ENCODE results near the gene MINK1.
"Not testable (repeated sequence)": the region's sequence is repeated elsewhere in the genome, so short reads cannot be mapped to it uniquely, and the experiment has no call there.

MINK1 gene

GRCh38 chr17:4815043-4815675, 18.0 kb upstream of the MINK1 start:
- H3K9me3 ChIP-seq (ENCODE audit: control insufficient read depth in 1 of 2, low read length in 2 of 2), result no peaks in the 10 kb centered on the region
- H3K27ac ChIP-seq (ENCODE audit: low read length), result no peak overlapping the region
- H3K4me3 ChIP-seq (ENCODE audit: low read depth in 1 of 2, low read length in 2 of 2), result no peak overlapping the region
- H3K4me1 ChIP-seq (ENCODE audit: control insufficient read depth in 1 of 2, insufficient read depth in 2 of 2, low read length in 2 of 2), result peaks cover 0 to 4% of the 10 kb centered on the region in 2 donors
- H3K36me3 ChIP-seq (ENCODE audit: control insufficient read depth in 1 of 2, insufficient read depth in 2 of 2, low read length in 2 of 2), result peaks cover 4 to 41% of the 10 kb centered on the region in 2 donors
- H3K27me3 ChIP-seq (ENCODE audit: low read depth, low read length), result no peaks in the 10 kb centered on the region

GRCh38 chr17:4816826-4817225, 16.3 kb upstream of the MINK1 start:
- no peaks in the 10 kb centered on the region for H3K27me3 ChIP-seq (ENCODE audit: low read depth, low read length)
- H3K27ac ChIP-seq (ENCODE audit: low read length), result no peak overlapping the region
- no peaks in the 10 kb centered on the region for H3K9me3 ChIP-seq (ENCODE audit: control insufficient read depth in 1 of 2, low read length in 2 of 2)
- peaks cover 4 to 35% of the 10 kb centered on the region in 2 donors for H3K36me3 ChIP-seq (ENCODE audit: control insufficient read depth in 1 of 2, insufficient read depth in 2 of 2, low read length in 2 of 2)
- H3K4me3 ChIP-seq (ENCODE audit: low read depth in 1 of 2, low read length in 2 of 2), result no peak overlapping the region
- no peaks in the 10 kb centered on the region for H3K4me1 ChIP-seq (ENCODE audit: control insufficient read depth in 1 of 2, insufficient read depth in 2 of 2, low read length in 2 of 2)

GRCh38 chr17:4818276-4818675, 14.9 kb upstream of the MINK1 start:
- Histone ChIP-seq H3K27ac (ENCODE audit: low read length) (no peak overlapping the region), H3K27me3 (ENCODE audit: low read depth, low read length) (no peaks in the 10 kb centered on the region), H3K9me3 (ENCODE audit: control insufficient read depth in 1 of 2, low read length in 2 of 2) (no peaks in the 10 kb centered on the region), H3K36me3 (ENCODE audit: control insufficient read depth in 1 of 2, insufficient read depth in 2 of 2, low read length in 2 of 2) (peaks cover 4 to 44% of the 10 kb centered on the region in 2 donors), H3K4me1 (ENCODE audit: control insufficient read depth in 1 of 2, insufficient read depth in 2 of 2, low read length in 2 of 2) (no peaks in the 10 kb centered on the region), H3K4me3 (ENCODE audit: low read depth in 1 of 2, low read length in 2 of 2) (no peak overlapping the region)

DNA sequence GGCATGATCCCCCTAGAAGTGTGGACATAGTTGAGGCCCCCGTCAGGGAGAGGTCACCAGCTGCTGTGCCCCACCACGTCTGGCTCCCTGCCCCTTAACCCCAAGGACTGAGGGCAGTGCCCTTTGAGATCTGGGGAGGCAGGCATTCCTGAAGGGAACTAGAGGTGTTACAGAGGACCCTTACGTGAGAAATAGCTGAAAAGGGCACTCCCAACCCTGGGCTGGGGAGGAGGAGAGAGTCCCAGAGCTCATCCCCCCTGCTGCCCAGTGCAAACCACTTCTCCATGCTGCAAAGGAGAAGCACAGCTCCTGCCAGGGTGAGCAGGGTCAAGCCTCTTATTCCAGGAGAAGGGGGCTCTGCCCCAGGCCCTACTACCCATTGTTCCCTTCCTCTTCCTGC, 10.3 kb upstream of the MINK1 start:
- Histone ChIP-seq H3K27me3 (ENCODE audit: low read depth, low read length) (no peaks in the 10 kb centered on the region), H3K27ac (ENCODE audit: low read length) (no peak overlapping the region), H3K36me3 (ENCODE audit: control insufficient read depth in 1 of 2, insufficient read depth in 2 of 2, low read length in 2 of 2) (peaks cover 4 to 19% of the 10 kb centered on the region in 2 donors), H3K4me3 (ENCODE audit: low read depth in 1 of 2, low read length in 2 of 2) (no peak overlapping the region), H3K9me3 (ENCODE audit: control insufficient read depth in 1 of 2, low read length in 2 of 2) (no peaks in the 10 kb centered on the region), H3K4me1 (ENCODE audit: control insufficient read depth in 1 of 2, insufficient read depth in 2 of 2, low read length in 2 of 2) (no peaks in the 10 kb centered on the region)

DNA sequence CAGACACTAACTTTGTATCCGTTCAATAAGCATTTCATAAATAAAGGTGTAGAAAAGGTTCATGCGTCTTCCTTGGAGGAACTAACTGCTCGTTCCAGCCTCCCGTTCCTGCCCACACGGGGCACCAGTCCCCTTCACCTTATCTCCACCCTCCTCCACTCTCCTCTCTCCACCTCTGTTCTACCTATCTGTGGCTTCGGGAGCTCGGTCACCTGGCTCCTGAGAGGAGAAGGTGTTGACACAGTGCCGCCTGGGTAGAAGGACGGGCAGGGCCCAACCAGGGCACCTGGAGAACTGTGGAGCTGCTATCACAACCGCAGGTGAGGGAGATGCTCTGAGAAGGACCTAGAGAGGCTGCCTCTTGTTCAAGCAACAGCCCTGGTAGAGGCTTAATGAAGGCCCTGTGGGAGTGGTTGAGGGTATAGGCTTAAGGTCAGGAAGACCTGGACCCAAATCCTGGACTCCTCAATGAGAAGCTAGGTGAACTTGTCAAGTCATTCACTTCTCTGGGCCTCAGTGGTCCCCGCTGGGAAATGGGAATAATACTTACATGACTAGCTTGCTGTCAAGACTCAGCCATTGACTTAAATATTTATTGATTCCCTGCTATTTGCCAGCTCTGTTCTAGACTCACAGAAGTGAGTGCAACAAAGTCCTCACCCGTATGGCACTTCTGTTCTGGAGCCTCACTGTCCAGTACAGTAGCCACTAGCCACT, 9.6 kb upstream of the MINK1 start:
- no peaks in the 10 kb centered on the region for H3K4me1 ChIP-seq (ENCODE audit: control insufficient read depth in 1 of 2, insufficient read depth in 2 of 2, low read length in 2 of 2)

GRCh38 chr17:4827399-4827798, 5.7 kb upstream of the MINK1 start:
- no peaks in the 10 kb centered on the region for H3K4me1 ChIP-seq (ENCODE audit: control insufficient read depth in 1 of 2, insufficient read depth in 2 of 2, low read length in 2 of 2)

More for the DNA sequence above, 9.6 kb upstream of the MINK1 start:
- H3K36me3 ChIP-seq (ENCODE audit: control insufficient read depth in 1 of 2, insufficient read depth in 2 of 2, low read length in 2 of 2), result peaks cover 0 to 19% of the 10 kb centered on the region in 2 donors
- no peaks in the 10 kb centered on the region for H3K27me3 ChIP-seq (ENCODE audit: low read depth, low read length)
- H3K4me3 ChIP-seq (ENCODE audit: low read depth in 1 of 2, low read length in 2 of 2), result no peak overlapping the region
- H3K27ac ChIP-seq (ENCODE audit: low read length), result no peak overlapping the region
- H3K9me3 ChIP-seq (ENCODE audit: control insufficient read depth in 1 of 2, low read length in 2 of 2), result no peaks in the 10 kb centered on the region

GRCh38 chr17:4832829-4833177, 337 bp upstream of the MINK1 start:
- not testable (repeated sequence) for H3K9me3 ChIP-seq (ENCODE audit: control insufficient read depth in 1 of 2, low read length in 2 of 2); H3K27ac ChIP-seq (ENCODE audit: low read length); H3K27me3 ChIP-seq (ENCODE audit: low read depth, low read length); H3K36me3 ChIP-seq (ENCODE audit: control insufficient read depth in 1 of 2, insufficient read depth in 2 of 2, low read length in 2 of 2)
- H3K4me1 ChIP-seq (ENCODE audit: control insufficient read depth in 1 of 2, insufficient read depth in 2 of 2, low read length in 2 of 2), result peaks cover 17 to 27% of the 10 kb centered on the region in 2 donors
- H3K4me3 ChIP-seq (ENCODE audit: low read depth in 1 of 2, low read length in 2 of 2), result peak overlapping the region; percentile 87

More at GRCh38 chr17:4827399-4827798, 5.7 kb upstream of the MINK1 start:
- no peak overlapping the region for H3K4me3 ChIP-seq (ENCODE audit: low read depth in 1 of 2, low read length in 2 of 2)
- H3K27me3 ChIP-seq (ENCODE audit: low read depth, low read length), result no peaks in the 10 kb centered on the region
- no peak overlapping the region for H3K27ac ChIP-seq (ENCODE audit: low read length)
- H3K36me3 ChIP-seq (ENCODE audit: control insufficient read depth in 1 of 2, insufficient read depth in 2 of 2, low read length in 2 of 2), result peaks cover 0 to 14% of the 10 kb centered on the region in 2 donors
- no peaks in the 10 kb centered on the region for H3K9me3 ChIP-seq (ENCODE audit: control insufficient read depth in 1 of 2, low read length in 2 of 2)

GRCh38 chr17:4833941-4834680, 971 bp downstream of the MINK1 start:
- H3K27me3 ChIP-seq (ENCODE audit: low read depth, low read length), result no peaks in the 10 kb centered on the region
- H3K36me3 ChIP-seq (ENCODE audit: control insufficient read depth in 1 of 2, insufficient read depth in 2 of 2, low read length in 2 of 2), result no peaks in the 10 kb centered on the region
- peak overlapping the region; percentile 87 for H3K4me3 ChIP-seq (ENCODE audit: low read depth in 1 of 2, low read length in 2 of 2)
- H3K27ac ChIP-seq (ENCODE audit: low read length), result peak overlapping the region; percentile 77
- no peaks in the 10 kb centered on the region for H3K9me3 ChIP-seq (ENCODE audit: control insufficient read depth in 1 of 2, low read length in 2 of 2)
- peaks cover 24 to 31% of the 10 kb centered on the region in 2 donors for H3K4me1 ChIP-seq (ENCODE audit: control insufficient read depth in 1 of 2, insufficient read depth in 2 of 2, low read length in 2 of 2)

DNA sequence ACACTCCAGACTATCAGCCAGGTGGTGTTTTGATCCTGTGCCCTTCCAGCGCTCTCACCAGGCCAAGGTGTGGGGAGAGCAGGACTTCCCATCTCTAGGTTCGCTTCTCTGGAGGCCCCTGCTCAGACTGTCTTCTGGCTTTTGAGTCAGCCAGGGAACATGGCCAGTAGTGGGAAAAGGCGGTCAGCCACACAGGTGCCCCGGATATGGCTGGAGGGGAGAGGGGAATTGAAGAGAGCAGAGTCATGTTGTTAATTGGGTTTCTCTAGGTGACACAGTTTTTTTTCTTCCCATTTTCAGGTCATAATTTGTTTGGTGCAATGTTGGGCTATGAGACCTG, 1.5 kb downstream of the MINK1 start:
- Histone ChIP-seq H3K4me1 (ENCODE audit: control insufficient read depth in 1 of 2, insufficient read depth in 2 of 2, low read length in 2 of 2) (peaks cover 24 to 31% of the 10 kb centered on the region in 2 donors), H3K36me3 (ENCODE audit: control insufficient read depth in 1 of 2, insufficient read depth in 2 of 2, low read length in 2 of 2) (no peaks in the 10 kb centered on the region), H3K9me3 (ENCODE audit: control insufficient read depth in 1 of 2, low read length in 2 of 2) (no peaks in the 10 kb centered on the region), H3K4me3 (ENCODE audit: low read depth in 1 of 2, low read length in 2 of 2) (peak overlapping the region; percentile 87), H3K27ac (ENCODE audit: low read length) (peak overlapping the region; percentile 77), H3K27me3 (ENCODE audit: low read depth, low read length) (no peaks in the 10 kb centered on the region)

DNA sequence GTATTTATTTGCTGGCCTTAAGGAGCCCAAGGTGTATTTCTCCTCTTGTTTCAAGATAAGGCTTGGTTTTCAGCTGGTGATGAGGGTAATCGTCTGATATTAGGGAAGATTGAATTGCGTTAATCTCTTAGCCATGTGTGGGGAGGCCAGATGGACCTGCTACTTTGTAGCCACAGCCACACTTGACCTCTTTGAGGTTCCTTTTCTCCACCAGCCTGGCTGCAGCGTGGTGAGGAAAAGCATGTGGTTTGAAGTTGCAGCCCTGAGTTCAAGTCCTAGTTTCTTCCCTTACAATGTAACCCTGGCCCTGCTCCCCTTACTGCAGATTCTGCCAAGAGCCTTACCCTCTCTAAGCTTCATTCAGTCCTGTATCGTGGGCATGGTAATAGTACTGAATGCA, 3.1 kb downstream of the MINK1 start:
- no peaks in the 10 kb centered on the region for H3K9me3 ChIP-seq (ENCODE audit: control insufficient read depth in 1 of 2, low read length in 2 of 2)
- H3K27me3 ChIP-seq (ENCODE audit: low read depth, low read length), result no peaks in the 10 kb centered on the region
- H3K27ac ChIP-seq (ENCODE audit: low read length), result peak overlapping the region; percentile 56
- H3K36me3 ChIP-seq (ENCODE audit: control insufficient read depth in 1 of 2, insufficient read depth in 2 of 2, low read length in 2 of 2), result no peaks in the 10 kb centered on the region
- H3K4me3 ChIP-seq (ENCODE audit: low read depth in 1 of 2, low read length in 2 of 2), result no peak overlapping the region
- peaks cover 24 to 37% of the 10 kb centered on the region in 2 donors for H3K4me1 ChIP-seq (ENCODE audit: control insufficient read depth in 1 of 2, insufficient read depth in 2 of 2, low read length in 2 of 2)

- Histone ChIP-seq H3K27ac (ENCODE audit: low read length) (no peak overlapping the region), H3K36me3 (ENCODE audit: control insufficient read depth in 1 of 2, insufficient read depth in 2 of 2, low read length in 2 of 2) (no peaks in the 10 kb centered on the region), H3K9me3 (ENCODE audit: control insufficient read depth in 1 of 2, low read length in 2 of 2) (no peaks in the 10 kb centered on the region), H3K4me3 (ENCODE audit: low read depth in 1 of 2, low read length in 2 of 2) (no peak overlapping the region), H3K4me1 (ENCODE audit: control insufficient read depth in 1 of 2, insufficient read depth in 2 of 2, low read length in 2 of 2) (peaks cover 24 to 37% of the 10 kb centered on the region in 2 donors), H3K27me3 (ENCODE audit: low read depth, low read length) (no peaks in the 10 kb centered on the region)
Measured at GRCh38 chr17:4837471-4838308, 4.5 kb downstream of the MINK1 start.
